HEK293T (cell line): ENCODE data around the gene ADGRL2.

Source experiments
- CTCF ChIA-PET: fragments of 350-600 bp; formaldehyde crosslinking; extraction: SDS; loops from one replicate; lab custom pipeline; 2021; ENCODE audit warnings: antibody characterized with exemption, inconsistent platforms; lab: Yijun Ruan, JAX
- POLR2A ChIA-PET: fragments of 350-600 bp; formaldehyde crosslinking; extraction: SDS; loops from one replicate; lab custom pipeline; 2020; ENCODE audit warnings: antibody characterized with exemption, inconsistent platforms; lab: Yijun Ruan, JAX
- DNase-seq: peaks from one replicate; pipeline ENCODE4 v3.0.0; 2012; ENCODE audit warnings: mixed read lengths; ENCODE audit errors: extremely low spot score
- ARNT ChIP-seq: fragments of 450-650 bp; IDR thresholded peaks from 2 replicates; pipeline ENCODE4 v1.6.1; 2017; ENCODE audit warnings: mild to moderate bottlenecking
- BHLHE40 ChIP-seq: fragments of 450-650 bp; IDR thresholded peaks from 2 replicates; pipeline ENCODE4 v1.6.1; 2016; ENCODE audit warnings: mild to moderate bottlenecking, moderate library complexity, borderline replicate concordance
- CTBP1 ChIP-seq: fragments of 450-650 bp; IDR thresholded peaks from 2 replicates; pipeline ENCODE4 v1.6.1; 2016; ENCODE audit warnings: borderline replicate concordance
- ELF4 ChIP-seq: fragments of 450-650 bp; IDR thresholded peaks from 2 replicates; pipeline ENCODE4 v1.6.1; 2017; ENCODE audit warnings: antibody characterized with exemption
- FOXA1 ChIP-seq: fragments of 450-650 bp; IDR thresholded peaks from 2 replicates; pipeline ENCODE4 v1.6.1; 2016; ENCODE audit warnings: mild to moderate bottlenecking
- FOXK2 ChIP-seq: fragments of 450-650 bp; IDR thresholded peaks from 2 replicates; pipeline ENCODE4 v1.6.1; 2016; ENCODE audit warnings: mild to moderate bottlenecking
- FOXM1 ChIP-seq: fragments of 450-650 bp; IDR thresholded peaks from 2 replicates; pipeline ENCODE4 v1.6.1; 2017; ENCODE audit warnings: mild to moderate bottlenecking, borderline replicate concordance
- HDGF ChIP-seq: fragments of 450-650 bp; IDR thresholded peaks from 2 replicates; pipeline ENCODE4 v1.6.1; 2017; ENCODE audit warnings: antibody characterized with exemption, borderline replicate concordance
- L3MBTL2 ChIP-seq: fragments of 450-650 bp; conservative IDR thresholded peaks from 2 replicates; pipeline ENCODE4 v1.6.1; 2016; ENCODE audit warnings: mild to moderate bottlenecking
- LEF1 ChIP-seq: fragments of 450-650 bp; IDR thresholded peaks from 2 replicates; pipeline ENCODE4 v1.6.1; 2017; ENCODE audit warnings: mild to moderate bottlenecking, borderline replicate concordance
- NFRKB ChIP-seq: fragments of 450-650 bp; IDR thresholded peaks from 2 replicates; pipeline ENCODE4 v1.6.1; 2016; ENCODE audit warnings: mild to moderate bottlenecking, moderate library complexity
- SP1 ChIP-seq: fragments of 450-650 bp; IDR thresholded peaks from 2 replicates; pipeline ENCODE4 v1.6.1; 2017
- SUZ12 ChIP-seq: fragments of 450-650 bp; IDR thresholded peaks from 2 replicates; pipeline ENCODE4 v1.6.1; 2016; ENCODE audit warnings: mild to moderate bottlenecking
- TARDBP ChIP-seq: fragments of 450-650 bp; IDR thresholded peaks from 2 replicates; pipeline ENCODE4 v1.6.1; 2016
- ZNF384 ChIP-seq: fragments of 450-650 bp; IDR thresholded peaks from 2 replicates; pipeline ENCODE4 v1.6.1; 2016
- TF ChIP-seq, protein P1 (sequence below): fragments of 450-650 bp; IDR thresholded peaks from 2 replicates; pipeline ENCODE4 v1.6.1; 2016

ADGRL2 gene

DNA sequence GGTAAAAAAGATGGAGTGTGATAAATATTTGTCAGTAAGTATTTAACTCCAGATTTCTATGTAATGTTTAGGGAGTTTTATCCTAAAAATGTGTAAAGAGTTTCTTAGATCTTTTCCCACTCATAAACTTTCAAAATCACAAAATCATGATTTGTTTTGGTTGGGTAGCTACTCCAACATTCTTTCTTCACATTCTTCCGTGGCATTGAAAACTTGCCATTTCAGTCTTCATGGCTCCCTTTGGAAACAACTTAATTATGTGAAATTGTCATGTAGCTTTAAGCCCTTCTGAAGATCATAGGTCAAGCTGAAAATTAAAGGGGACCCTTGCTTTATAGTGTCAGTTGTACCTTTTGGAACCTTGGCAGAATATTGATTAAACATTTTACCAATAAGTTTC lies 73.2 kb downstream of the ADGRL2 start:
- DNase-seq = no peak
- POLR2A ChIA-PET = no interaction called here
- no peak for TF ChIP-seq ELF4
- TF ChIP-seq SP1 = no peak
- TF ChIP-seq ZNF384 = no peak
- no peak for TF ChIP-seq LEF1
- TF ChIP-seq BHLHE40 = no peak
- no peak for TF ChIP-seq FOXM1
- TF ChIP-seq L3MBTL2 = no peak
- no peak for TF ChIP-seq FOXA1
- TF ChIP-seq, protein P1, sequence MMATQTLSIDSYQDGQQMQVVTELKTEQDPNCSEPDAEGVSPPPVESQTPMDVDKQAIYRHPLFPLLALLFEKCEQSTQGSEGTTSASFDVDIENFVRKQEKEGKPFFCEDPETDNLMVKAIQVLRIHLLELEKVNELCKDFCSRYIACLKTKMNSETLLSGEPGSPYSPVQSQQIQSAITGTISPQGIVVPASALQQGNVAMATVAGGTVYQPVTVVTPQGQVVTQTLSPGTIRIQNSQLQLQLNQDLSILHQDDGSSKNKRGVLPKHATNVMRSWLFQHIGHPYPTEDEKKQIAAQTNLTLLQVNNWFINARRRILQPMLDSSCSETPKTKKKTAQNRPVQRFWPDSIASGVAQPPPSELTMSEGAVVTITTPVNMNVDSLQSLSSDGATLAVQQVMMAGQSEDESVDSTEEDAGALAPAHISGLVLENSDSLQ = no peak
- TF ChIP-seq TARDBP = no peak
- no peak for TF ChIP-seq NFRKB
- CTCF ChIA-PET = no interaction called here

- POLR2A ChIA-PET = no interaction called here
- CTCF ChIA-PET = no interaction called here
Measured at GRCh38 chr1:81874461-81874860, 73.7 kb downstream of the ADGRL2 start.

DNA sequence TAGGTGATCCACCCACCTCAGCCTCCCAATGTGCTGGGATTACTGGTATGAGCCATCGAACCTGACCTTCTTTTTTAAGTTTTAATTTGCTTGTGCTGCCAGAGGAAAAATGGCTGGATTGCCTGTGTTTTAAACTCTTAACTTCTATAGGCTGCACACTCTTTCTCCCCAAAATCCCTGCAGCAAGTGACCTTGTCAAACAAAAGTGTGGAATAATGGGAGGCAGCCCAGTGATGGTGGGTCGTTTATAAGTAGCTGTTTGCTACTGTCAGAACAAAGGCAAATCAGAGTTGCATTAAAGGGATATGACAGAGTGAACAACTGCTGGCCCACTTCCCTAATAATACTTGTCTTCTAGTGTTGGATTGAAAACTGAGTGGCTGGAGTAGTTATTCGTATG lies 74.2 kb downstream of the ADGRL2 start:
- ChIA-PET CTCF (no interaction called here), POLR2A (no interaction called here)
- TF ChIP-seq ARNT = no peak
- no peak for TF ChIP-seq SP1
- no peak for TF ChIP-seq BHLHE40
- TF ChIP-seq ELF4 = no peak
- TF ChIP-seq FOXA1 = no peak
- no peak for TF ChIP-seq CTBP1
- TF ChIP-seq HDGF = no peak
- TF ChIP-seq LEF1 = no peak
- no peak for TF ChIP-seq FOXK2
- DNase-seq = no peak

More at GRCh38 chr1:81874461-81874860, 73.7 kb downstream of the ADGRL2 start:
- DNase-seq = no peak
- TF ChIP-seq SUZ12 (no peak), CTBP1 (0 out of 2 replicates have a peak, but pooled peaks have one; percentile 42)
- TF ChIP-seq, protein P1 = no peak

- CTCF ChIA-PET = no interaction called here
- no peak for DNase-seq
- no peak for TF ChIP-seq TARDBP
- TF ChIP-seq, protein P1 = peak; percentile 49; the same call in 1 of the 2 replicates
- POLR2A ChIA-PET = no interaction called here
Measured at GRCh38 chr1:81876901-81877733, 76.4 kb downstream of the ADGRL2 start.

- POLR2A ChIA-PET = no interaction called here
- TF ChIP-seq CTBP1 (no peak), BHLHE40 (no peak), FOXK2 (no peak), FOXA1 (no peak), TARDBP (no peak), ZNF384 (no peak), L3MBTL2 (no peak), HDGF (no peak), LEF1 (no peak), ARNT (no peak), NFRKB (no peak), SP1 (no peak)
- TF ChIP-seq, protein P1 = no peak
- CTCF ChIA-PET = no interaction called here
- DNase-seq = no peak
Measured at GRCh38 chr1:81877940-81878339, 77.2 kb downstream of the ADGRL2 start.

GRCh38 chr1:81878538-81878937 lies 77.8 kb downstream of the ADGRL2 start:
- DNase-seq = no peak
- TF ChIP-seq FOXK2 = no peak
- TF ChIP-seq, protein P1 = peak; percentile 59
- TF ChIP-seq ARNT = no peak
- CTCF ChIA-PET = no interaction called here
- POLR2A ChIA-PET = no interaction called here
